Uterus (tissue), 2 donors: ENCODE data around the gene NRXN2.

Source experiments
- POLR2A ChIP-seq, 2 donors: fragments of 450-650 bp; IDR thresholded peaks; one replicate each; pipeline ENCODE4 v1.6.1; 2016; ENCODE audit warnings: antibody characterized with exemption in 2 of 2, mild to moderate bottlenecking in 1 of 2, moderate library complexity in 1 of 2
- TF ChIP-seq, protein P1 (sequence below), 4 experiments: fragments of 200-600 bp in 2 of 4; fragments of 450-650 bp in 2 of 4; sonication (generic) in 2 of 4; IDR thresholded peaks; one replicate each; pipeline ENCODE4 v1.5.1; 2016 to 2019; ENCODE audit warnings: antibody characterized with exemption in 4 of 4, mild to moderate bottlenecking in 2 of 4, moderate library complexity in 1 of 4

- TF ChIP-seq, protein P1, sequence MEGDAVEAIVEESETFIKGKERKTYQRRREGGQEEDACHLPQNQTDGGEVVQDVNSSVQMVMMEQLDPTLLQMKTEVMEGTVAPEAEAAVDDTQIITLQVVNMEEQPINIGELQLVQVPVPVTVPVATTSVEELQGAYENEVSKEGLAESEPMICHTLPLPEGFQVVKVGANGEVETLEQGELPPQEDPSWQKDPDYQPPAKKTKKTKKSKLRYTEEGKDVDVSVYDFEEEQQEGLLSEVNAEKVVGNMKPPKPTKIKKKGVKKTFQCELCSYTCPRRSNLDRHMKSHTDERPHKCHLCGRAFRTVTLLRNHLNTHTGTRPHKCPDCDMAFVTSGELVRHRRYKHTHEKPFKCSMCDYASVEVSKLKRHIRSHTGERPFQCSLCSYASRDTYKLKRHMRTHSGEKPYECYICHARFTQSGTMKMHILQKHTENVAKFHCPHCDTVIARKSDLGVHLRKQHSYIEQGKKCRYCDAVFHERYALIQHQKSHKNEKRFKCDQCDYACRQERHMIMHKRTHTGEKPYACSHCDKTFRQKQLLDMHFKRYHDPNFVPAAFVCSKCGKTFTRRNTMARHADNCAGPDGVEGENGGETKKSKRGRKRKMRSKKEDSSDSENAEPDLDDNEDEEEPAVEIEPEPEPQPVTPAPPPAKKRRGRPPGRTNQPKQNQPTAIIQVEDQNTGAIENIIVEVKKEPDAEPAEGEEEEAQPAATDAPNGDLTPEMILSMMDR (IDR thresholded peaks at IDR 0.05): peak in 1 of 4 experiments; percentile 15
- TF ChIP-seq POLR2A (IDR thresholded peaks at IDR 0.05): no peak
Measured at GRCh38 chr11:64765291-64765850, 42.4 kb upstream of the NRXN2 start.
